Measurements from ENCODE around the gene TSSK1B. TPM values are rescaled to one million over a fixed set of nuclear protein-coding genes. Genes with fewer than 3 reads are reported as not detected.

Gene TSSK1B
- total and polyA plus RNA-seq, 2 of the 8 experiments (the other 6 are each of a cell fraction or from before 2014, with no cell fraction given): 0.05 TPM; not detected in 1

GRCh38 chr5:113480243-113480642 is 45.5 kb upstream of the TSSK1B start:
- Histone ChIP-seq H3K4me3 (ENCODE audit: extremely low read depth in 1 of 4, insufficient read depth in 2 of 4, low read depth in 3 of 4, low read length in 4 of 4) (no peak overlapping the region), H3K9me3 (ENCODE audit: insufficient read depth in 2 of 2, low read depth in 1 of 2, low read length in 1 of 2) (no peaks in the 10 kb centered on the region), H4K91ac (replicated peaks; ENCODE audit: insufficient read length, low read length) (no peak overlapping the region), H2BK5ac (ENCODE audit: low read depth, low read length) (no peak overlapping the region), H3K56ac (replicated peaks; ENCODE audit: insufficient read length, low read depth, low read length) (no peak overlapping the region), H3K23ac (ENCODE audit: insufficient read length) (no peak overlapping the region), H2BK20ac (ENCODE audit: low read length) (no peak overlapping the region), H3K9ac (replicated peaks in 1 of 4; ENCODE audit: extremely low read depth in 1 of 4, low read depth in 3 of 4, low read length in 3 of 4) (no peak overlapping the region), H3K23me2 (ENCODE audit: low read depth, low read length) (no peaks in the 10 kb centered on the region), H3K27ac (ENCODE audit: low read depth, low read length) (no peak overlapping the region), H3K79me2 (ENCODE audit: control insufficient read depth in 1 of 2, insufficient read depth in 2 of 2, low read length in 2 of 2) (no peaks in the 10 kb centered on the region), H3K4me1 (replicated peaks in 1 of 4; ENCODE audit: control insufficient read depth in 3 of 4, insufficient read depth in 4 of 4, low read length in 3 of 4) (no peaks in the 10 kb centered on the region; a peak in 1 of 7 replicates), H2BK120ac (replicated peaks; ENCODE audit: low read depth, low read length) (no peak overlapping the region), H2AK5ac (ENCODE audit: low read depth, low read length) (no peak overlapping the region), H3K36me3 (ENCODE audit: control insufficient read depth in 2 of 4, insufficient read depth in 4 of 4, low read length in 3 of 4) (no peaks in the 10 kb centered on the region), H4K5ac (ENCODE audit: insufficient read length, low read depth, low read length) (no peak overlapping the region), H2BK12ac (ENCODE audit: low read depth, low read length) (no peak overlapping the region), H3K27me3 (replicated peaks in 1 of 4; ENCODE audit: control insufficient read depth in 3 of 4, extremely low read depth in 1 of 4, insufficient read depth in 3 of 4, low read length in 3 of 4) (peaks cover 0 to under 1% (median 0%) of the 10 kb centered on the region in 4 experiments; a peak in 1 of 7 replicates), H3K18ac (ENCODE audit: extremely low read depth, low read length) (no peak overlapping the region), H3K79me1 (ENCODE audit: low read depth, low read length) (no peaks in the 10 kb centered on the region), H3K14ac (ENCODE audit: insufficient read length) (no peak overlapping the region), H3K4me2 (ENCODE audit: insufficient read depth in 1 of 2, low read depth in 2 of 2, low read length in 2 of 2) (no peak overlapping the region), H2BK15ac (ENCODE audit: low read length) (no peak overlapping the region), H4K8ac (ENCODE audit: extremely low read depth, insufficient read depth, low read length) (no peak overlapping the region), H2AFZ (ENCODE audit: low read length) (no peak overlapping the region), H3K4ac (replicated peaks; ENCODE audit: insufficient read length, low read depth, low read length) (no peak overlapping the region), H4K20me1 (replicated peaks in 1 of 2; ENCODE audit: control insufficient read depth in 1 of 2, insufficient read depth in 2 of 2, low read length in 2 of 2) (no peaks in the 10 kb centered on the region)
- FAIRE-seq: no peak
- ChIA-PET POLR2A (ENCODE audit: partially characterized antibody) (no interaction called here), CTCF (ENCODE audit: partially characterized antibody) (no interaction called here)
- 88% methylated on average over 5 of the region's 5 CpGs; no CpG with 5 or more reads in 1 of the 2 experiments for WGBS, 2 experiments (ENCODE audit: extremely low coverage in 1 of 2, insufficient coverage in 1 of 2, insufficient read length in 1 of 2, insufficient replicate concordance in 2 of 2, low coverage in 1 of 2, low lambda C conversion rate in 2 of 2, missing lambda C conversion rate in 1 of 2)
- DNase-seq (ENCODE audit: low read depth in 1 of 2, low spot score in 2 of 2): no peak
- TF ChIP-seq JUND (IDR thresholded peaks at IDR 0.05; ENCODE audit: low read length) (no peak), HDAC2 (IDR thresholded peaks at IDR 0.05; ENCODE audit: borderline replicate concordance in 1 of 2, low read depth in 2 of 2, low read length in 2 of 2) (no peak), RAD21 (IDR thresholded peaks at IDR 0.05 in 1 of 2, conservative IDR thresholded peaks at IDR 0.05 in 1 of 2; ENCODE audit: low read depth in 2 of 2, low read length in 2 of 2) (no peak), CTCF (IDR thresholded peaks at IDR 0.05; ENCODE audit: control extremely low read depth in 1 of 3, insufficient read depth in 1 of 3, low read depth in 1 of 3, low read length in 3 of 3) (no peak), RBBP5 (IDR thresholded peaks at IDR 0.05; ENCODE audit: borderline replicate concordance, low read depth, low read length) (no peak), HDAC6 (IDR thresholded peaks at IDR 0.05; ENCODE audit: low read depth, low read length) (no peak), POLR2AphosphoS5 (IDR thresholded peaks at IDR 0.05; ENCODE audit: low read depth, low read length) (no peak), RXRA (IDR thresholded peaks at IDR 0.05; ENCODE audit: insufficient read depth, low read depth, low read length) (no peak), SIN3A (conservative IDR thresholded peaks at IDR 0.05 in 1 of 2, IDR thresholded peaks at IDR 0.05 in 1 of 2; ENCODE audit: low read depth in 1 of 2, low read length in 2 of 2) (no peak), EGR1 (IDR thresholded peaks at IDR 0.05; ENCODE audit: borderline replicate concordance, low read depth, low read length) (no peak), TAF7 (optimal IDR thresholded peaks at IDR 0.05; ENCODE audit: borderline replicate concordance, low read depth, low read length) (no peak)
